ENCODE data around the gene SYT1.

Gene SYT1

GRCh38 chr12:79057540-79057939 lies 193.0 kb downstream of the SYT1 start:
- no peak for TF ChIP-seq CTCF (IDR thresholded peaks at IDR 0.05)
- no peaks in the 10 kb centered on the region for H3K36me3 ChIP-seq
- no peaks in the 10 kb centered on the region for H3K9me3 ChIP-seq
- no peak overlapping the region for H3K27ac ChIP-seq
- H3K27me3 ChIP-seq: no peaks in the 10 kb centered on the region
- no peak overlapping the region for H3K4me3 ChIP-seq (ENCODE audit: low read depth in 1 of 2, low read length in 1 of 2)
- H3K4me1 ChIP-seq (ENCODE audit: control insufficient read depth in 1 of 2, insufficient read depth in 1 of 2, low read depth in 1 of 2, low read length in 1 of 2): no peaks in the 10 kb centered on the region

- H3K27ac ChIP-seq: no peak overlapping the region
These were observed 193.8 kb downstream of the SYT1 start for GRCh38 chr12:79058342-79058741.

GRCh38 chr12:79059557-79059956 lies 195.0 kb downstream of the SYT1 start:
- TF ChIP-seq CTCF (IDR thresholded peaks at IDR 0.05): no peak
- no peaks in the 10 kb centered on the region for H3K36me3 ChIP-seq
- H3K27ac ChIP-seq: no peak overlapping the region
- H3K27me3 ChIP-seq: no peaks in the 10 kb centered on the region
- H3K4me3 ChIP-seq (ENCODE audit: low read depth in 1 of 2, low read length in 1 of 2): no peak overlapping the region
- no peaks in the 10 kb centered on the region for H3K4me1 ChIP-seq (ENCODE audit: control insufficient read depth in 1 of 2, insufficient read depth in 1 of 2, low read depth in 1 of 2, low read length in 1 of 2)
- no peaks in the 10 kb centered on the region for H3K9me3 ChIP-seq

More at GRCh38 chr12:79058342-79058741, 193.8 kb downstream of the SYT1 start:
- H3K4me3 ChIP-seq (ENCODE audit: low read depth in 1 of 2, low read length in 1 of 2): no peak overlapping the region
- H3K36me3 ChIP-seq: no peaks in the 10 kb centered on the region
- no peaks in the 10 kb centered on the region for H3K4me1 ChIP-seq (ENCODE audit: control insufficient read depth in 1 of 2, insufficient read depth in 1 of 2, low read depth in 1 of 2, low read length in 1 of 2)
- TF ChIP-seq CTCF (IDR thresholded peaks at IDR 0.05): no peak
- H3K27me3 ChIP-seq: no peaks in the 10 kb centered on the region
- H3K9me3 ChIP-seq: no peaks in the 10 kb centered on the region

GRCh38 chr12:79063258-79063657 lies 198.7 kb downstream of the SYT1 start:
- no peak overlapping the region for H3K4me3 ChIP-seq (ENCODE audit: low read depth in 1 of 2, low read length in 1 of 2)
- no peak for TF ChIP-seq CTCF (IDR thresholded peaks at IDR 0.05)
- no peak overlapping the region for H3K27ac ChIP-seq
- no peaks in the 10 kb centered on the region for H3K9me3 ChIP-seq
- no peaks in the 10 kb centered on the region for H3K36me3 ChIP-seq
- no peaks in the 10 kb centered on the region for H3K27me3 ChIP-seq
- no peaks in the 10 kb centered on the region for H3K4me1 ChIP-seq (ENCODE audit: control insufficient read depth in 1 of 2, insufficient read depth in 1 of 2, low read depth in 1 of 2, low read length in 1 of 2)

GRCh38 chr12:79067977-79068376 lies 203.4 kb downstream of the SYT1 start:
- no peak overlapping the region for H3K4me3 ChIP-seq (ENCODE audit: low read depth in 1 of 2, low read length in 1 of 2)
- no peaks in the 10 kb centered on the region for H3K27me3 ChIP-seq
- no peaks in the 10 kb centered on the region for H3K36me3 ChIP-seq
- H3K9me3 ChIP-seq: no peaks in the 10 kb centered on the region
- no peaks in the 10 kb centered on the region for H3K4me1 ChIP-seq (ENCODE audit: control insufficient read depth in 1 of 2, insufficient read depth in 1 of 2, low read depth in 1 of 2, low read length in 1 of 2)
- no peak for TF ChIP-seq CTCF (IDR thresholded peaks at IDR 0.05)
- H3K27ac ChIP-seq: no peak overlapping the region

- Histone ChIP-seq H3K27me3 (no peaks in the 10 kb centered on the region), H3K27ac (no peak overlapping the region), H3K4me1 (ENCODE audit: control insufficient read depth in 1 of 2, insufficient read depth in 1 of 2, low read depth in 1 of 2, low read length in 1 of 2) (no peaks in the 10 kb centered on the region), H3K4me3 (ENCODE audit: low read depth in 1 of 2, low read length in 1 of 2) (no peak overlapping the region), H3K9me3 (no peaks in the 10 kb centered on the region), H3K36me3 (no peaks in the 10 kb centered on the region)
- no peak for TF ChIP-seq CTCF (IDR thresholded peaks at IDR 0.05)
These were observed 204.4 kb downstream of the SYT1 start for GRCh38 chr12:79069009-79069408.
